A204.1 (cell line): Measurements from ENCODE around the gene KBTBD12.

ENCODE experiments used
- FAIRE-seq: peaks from 2 replicates; lab custom pipeline; 2012; peaks lifted over from hg19 to GRCh38; lab: Jason Lieb, UNC

Gene KBTBD12

GRCh38 chr3:128021768-128022372, 106.8 kb downstream of the KBTBD12 start:
- no peak for FAIRE-seq

GRCh38 chr3:128033102-128033501, 118.1 kb downstream of the KBTBD12 start:
- FAIRE-seq: no peak

GRCh38 chr3:128036119-128036518, 121.1 kb downstream of the KBTBD12 start:
- FAIRE-seq: no peak
